Fibroblast of pulmonary artery (primary cell): ENCODE data around the gene RIN3.
"Not testable (repeated sequence)": the region's sequence is repeated elsewhere in the genome, so short reads cannot be mapped to it uniquely, and the experiment has no call there.

ENCODE experiments used
- DNase-seq: peaks from one replicate; pipeline ENCODE4 v3.0.0-alpha.2; 2010; ENCODE audit warnings: low read depth
- H3K4me3 ChIP-seq: replicated peaks from 2 replicates; pipeline ENCODE4 v1.5.1; 2011; ENCODE audit warnings: low read depth, mild to moderate bottlenecking, control low read depth, low read length, moderate library complexity
- CTCF ChIP-seq: IDR thresholded peaks from 2 replicates; pipeline ENCODE4 v1.5.1; 2011; ENCODE audit warnings: mild to moderate bottlenecking, control low read depth, low read length, inconsistent platforms; ENCODE audit errors: missing control alignments

RIN3 gene

DNA sequence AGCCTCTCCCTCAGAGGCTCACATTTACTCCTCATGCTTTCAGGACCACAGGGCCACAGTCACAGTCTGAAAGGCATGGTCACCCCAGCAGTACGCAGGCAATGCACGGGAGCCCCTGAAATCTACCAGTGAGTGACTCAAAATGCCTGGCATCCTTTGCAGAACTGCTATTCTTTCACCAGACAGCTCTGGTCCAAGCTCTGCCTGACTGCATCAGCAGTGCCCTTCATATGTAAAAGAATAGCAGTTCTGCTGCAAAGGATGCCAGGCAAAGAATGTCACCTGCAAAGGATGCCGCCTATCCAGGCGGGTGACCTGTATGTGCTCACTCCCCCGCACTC is 196.4 kb downstream of the RIN3 start:
- DNase-seq = no peak
- H3K4me3 ChIP-seq = no peak overlapping the region
- TF ChIP-seq CTCF = no peak

DNA sequence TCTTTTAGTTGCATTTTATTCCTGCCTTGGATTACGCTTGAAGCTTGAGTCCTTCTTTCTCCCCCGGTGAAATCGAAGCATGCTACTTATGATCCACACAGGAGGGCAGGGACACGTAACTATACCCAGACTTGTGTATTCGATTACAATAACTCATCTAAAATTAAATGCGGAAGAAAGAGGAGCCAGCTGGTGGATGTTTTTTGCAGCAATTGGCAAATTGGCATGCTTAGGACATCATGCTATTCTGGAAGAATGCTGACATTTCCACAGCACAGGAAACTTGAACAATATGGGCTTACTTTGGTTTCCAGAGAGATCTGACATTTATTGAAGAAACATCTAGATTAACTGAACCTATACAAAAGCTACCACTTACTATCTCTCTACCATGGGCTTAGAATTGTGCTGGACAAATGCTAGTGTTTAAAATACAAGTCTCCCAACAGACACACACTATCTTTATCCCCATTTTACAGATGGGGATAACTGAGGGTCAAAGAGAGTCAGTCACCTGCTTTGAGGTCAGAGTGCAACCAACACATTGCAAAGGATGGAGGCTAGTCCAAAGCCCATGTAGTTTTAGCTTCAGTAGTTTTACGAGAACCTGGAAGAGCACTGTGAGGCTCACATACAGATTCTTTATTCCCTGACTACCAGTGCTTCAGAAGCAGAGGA is 198.5 kb downstream of the RIN3 start:
- no peak overlapping the region for H3K4me3 ChIP-seq
- no peak for DNase-seq
- TF ChIP-seq CTCF = no peak

DNA sequence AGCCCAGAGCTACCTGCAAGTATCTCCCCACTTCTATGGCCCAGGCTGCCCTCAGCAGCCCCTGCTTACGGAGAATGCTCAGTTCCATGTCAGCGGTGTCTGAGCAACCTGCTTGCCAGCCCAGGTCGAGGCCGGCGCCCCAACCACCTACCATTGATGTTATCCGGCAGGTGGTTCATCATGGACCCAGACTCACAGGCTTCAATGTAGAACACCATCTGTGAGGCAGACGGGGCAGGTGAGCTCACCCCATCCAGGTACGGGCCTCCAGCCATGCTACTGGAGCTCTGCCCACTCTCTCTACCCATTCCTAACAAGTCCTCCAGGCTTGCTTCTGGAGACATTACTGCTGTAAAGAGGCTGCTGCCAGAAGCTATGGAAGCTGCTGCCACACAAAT is 199.1 kb downstream of the RIN3 start:
- no peak for DNase-seq
- H3K4me3 ChIP-seq = no peak overlapping the region
- TF ChIP-seq CTCF = no peak

DNA sequence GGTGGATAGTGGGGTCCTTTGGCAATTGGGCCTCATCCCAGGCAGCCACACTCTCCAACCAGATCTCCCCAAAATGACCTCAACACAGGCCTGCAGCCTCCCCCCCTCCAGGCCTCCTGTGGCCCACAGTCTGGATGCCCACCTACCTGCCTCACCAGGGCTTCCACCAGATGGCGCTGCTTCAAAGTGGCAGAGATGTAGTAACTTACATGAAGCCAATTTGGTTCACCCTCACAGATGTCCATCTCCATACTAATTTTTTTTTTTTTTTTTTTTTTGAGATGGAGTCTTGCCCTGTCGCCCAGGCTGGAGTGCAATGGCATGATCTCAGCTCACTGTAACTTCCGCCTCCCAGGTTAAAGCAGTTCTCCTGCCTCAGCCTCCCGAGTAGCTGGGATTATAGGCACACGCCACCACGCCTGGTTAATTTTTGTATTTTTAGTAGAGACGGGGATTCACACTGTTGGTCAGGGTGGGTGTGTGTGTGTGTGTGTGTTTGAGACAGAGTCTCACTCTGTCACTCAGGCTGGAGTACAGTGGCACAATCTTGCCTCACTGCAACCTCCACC is 201.2 kb downstream of the RIN3 start:
- TF ChIP-seq CTCF = peak; percentile 82
- not testable (repeated sequence) for H3K4me3 ChIP-seq
- peak; percentile 78 for DNase-seq

DNA sequence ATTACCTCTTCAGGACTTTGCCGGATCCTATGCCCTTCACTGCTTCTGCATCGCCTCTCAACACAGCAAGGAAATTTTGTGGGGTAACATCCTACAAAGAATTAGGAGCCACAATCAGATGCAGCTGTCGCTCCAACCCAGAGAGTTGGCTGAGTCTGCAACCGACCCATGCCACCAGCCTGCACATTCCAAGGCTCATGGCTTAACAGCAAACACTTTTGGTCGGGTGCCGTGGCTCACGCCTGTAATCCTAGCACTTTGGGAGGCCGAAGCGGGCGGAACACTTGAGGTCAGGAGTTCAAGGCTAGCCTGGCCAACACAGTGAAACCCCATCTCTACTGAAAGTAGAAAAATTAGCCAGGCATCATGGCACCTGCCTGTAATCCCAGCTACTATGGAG is 202.6 kb downstream of the RIN3 start:
- DNase-seq = no peak
- no peak for TF ChIP-seq CTCF
- H3K4me3 ChIP-seq = no peak overlapping the region

DNA sequence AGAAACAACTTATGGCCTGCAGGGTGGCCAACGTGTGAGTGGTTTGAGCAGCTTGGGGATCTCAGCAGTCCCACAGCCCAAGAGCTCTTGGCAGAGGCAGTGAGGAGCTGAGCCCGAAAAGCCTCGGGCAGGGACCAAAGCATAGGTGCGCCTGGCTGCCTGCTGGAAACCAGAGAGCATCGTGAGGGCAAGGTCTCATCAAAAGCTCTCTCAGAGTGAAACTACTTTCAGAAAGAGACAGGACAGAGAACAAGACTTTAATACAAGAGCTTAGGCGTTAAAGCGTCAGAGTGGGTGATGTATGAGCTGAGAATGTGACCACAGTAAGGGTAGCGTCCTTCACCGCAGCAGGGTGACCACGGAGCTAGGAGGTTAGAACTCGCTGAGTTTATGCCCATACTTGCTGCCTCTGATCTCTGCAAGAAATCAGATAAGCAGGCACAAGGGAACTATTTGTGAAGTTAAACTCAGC is 204.0 kb downstream of the RIN3 start:
- no peak overlapping the region for H3K4me3 ChIP-seq
- no peak for DNase-seq
- TF ChIP-seq CTCF = no peak

- no peak for DNase-seq
- no peak overlapping the region for H3K4me3 ChIP-seq
- TF ChIP-seq CTCF = no peak
These were observed 205.1 kb downstream of the RIN3 start for GRCh38 chr14:92718664-92719063.
